Activated naive CD8-positive, alpha-beta T cell treated with anti-CD3 and anti-CD28 coated beads for 36 hours (primary cell): Measurements from ENCODE around the gene MOSMO. TPM values are rescaled to one million over a fixed set of nuclear protein-coding genes. Genes with fewer than 3 reads are reported as not detected.

Experiments used
- DNase-seq: peaks from one replicate; pipeline ENCODE4 v3.0.0; 2021
- H3K27ac Mint-ChIP-seq: one replicate; pipeline ENCODE4 v1.8.0; 2022; ENCODE audit warnings: mild to moderate bottlenecking, moderate library complexity, mixed read lengths
- H3K27me3 Mint-ChIP-seq: one replicate; pipeline ENCODE4 v1.8.0; 2022; ENCODE audit warnings: mild to moderate bottlenecking, mixed read lengths
- H3K36me3 Mint-ChIP-seq: one replicate; pipeline ENCODE4 v1.8.0; 2021; ENCODE audit warnings: mild to moderate bottlenecking, mixed read lengths
- H3K4me1 Mint-ChIP-seq: one replicate; pipeline ENCODE4 v1.8.0; 2021; ENCODE audit warnings: mixed read lengths
- H3K4me3 Mint-ChIP-seq: one replicate; pipeline ENCODE4 v1.8.0; 2022; ENCODE audit warnings: mild to moderate bottlenecking, moderate library complexity, mixed read lengths
- H3K9me3 Mint-ChIP-seq: one replicate; pipeline ENCODE4 v1.8.0; 2022; ENCODE audit warnings: mixed read lengths
- total RNA-seq, 2 experiments: library from RNA; stranded (reverse); gene quantifications; one replicate each; pipeline ENCODE4 v1.2.3, GENCODE V29; 2021

The MOSMO gene
- total RNA-seq, 2 experiments from 2014 or later = 5.6 TPM

GRCh38 chr16:22053921-22054341 lies 46.0 kb downstream of the MOSMO start:
- H3K36me3 Mint-ChIP-seq = peaks cover 11% of the 10 kb centered on the region
- DNase-seq = no peak
- peaks cover 25% of the 10 kb centered on the region for H3K4me1 Mint-ChIP-seq
- H3K9me3 Mint-ChIP-seq = peaks cover 2% of the 10 kb centered on the region
- H3K27ac Mint-ChIP-seq = no peak overlapping the region
- no peaks in the 10 kb centered on the region for H3K27me3 Mint-ChIP-seq
- H3K4me3 Mint-ChIP-seq = no peak overlapping the region

GRCh38 chr16:22054847-22055590 lies 47.1 kb downstream of the MOSMO start:
- no peak overlapping the region for H3K27ac Mint-ChIP-seq
- H3K9me3 Mint-ChIP-seq = peaks cover 2% of the 10 kb centered on the region
- peaks cover 14% of the 10 kb centered on the region for H3K36me3 Mint-ChIP-seq
- no peak overlapping the region for H3K4me3 Mint-ChIP-seq
- peaks cover 33% of the 10 kb centered on the region for H3K4me1 Mint-ChIP-seq
- H3K27me3 Mint-ChIP-seq = no peaks in the 10 kb centered on the region
- no peak for DNase-seq

- peaks cover 14% of the 10 kb centered on the region for H3K36me3 Mint-ChIP-seq
- DNase-seq = no peak
- peaks cover 33% of the 10 kb centered on the region for H3K4me1 Mint-ChIP-seq
- peaks cover 2% of the 10 kb centered on the region for H3K9me3 Mint-ChIP-seq
- no peak overlapping the region for H3K4me3 Mint-ChIP-seq
- H3K27me3 Mint-ChIP-seq = no peaks in the 10 kb centered on the region
- no peak overlapping the region for H3K27ac Mint-ChIP-seq
Observed at GRCh38 chr16:22055881-22056280, 48.0 kb downstream of the MOSMO start.

GRCh38 chr16:22063888-22064467 lies 56.1 kb downstream of the MOSMO start:
- no peak for DNase-seq
- H3K27me3 Mint-ChIP-seq = no peaks in the 10 kb centered on the region
- H3K36me3 Mint-ChIP-seq = peaks cover 32% of the 10 kb centered on the region
- peaks cover 5% of the 10 kb centered on the region for H3K9me3 Mint-ChIP-seq
- H3K27ac Mint-ChIP-seq = no peak overlapping the region
- peaks cover 8% of the 10 kb centered on the region for H3K4me1 Mint-ChIP-seq
- H3K4me3 Mint-ChIP-seq = no peak overlapping the region

GRCh38 chr16:22065252-22065651 lies 57.3 kb downstream of the MOSMO start:
- no peak for DNase-seq
- Mint-ChIP-seq H3K4me3 (no peak overlapping the region), H3K4me1 (no peaks in the 10 kb centered on the region), H3K36me3 (peaks cover 29% of the 10 kb centered on the region), H3K27me3 (no peaks in the 10 kb centered on the region), H3K27ac (no peak overlapping the region), H3K9me3 (peaks cover 5% of the 10 kb centered on the region)

- no peaks in the 10 kb centered on the region for H3K4me1 Mint-ChIP-seq
- H3K27ac Mint-ChIP-seq = no peak overlapping the region
- H3K27me3 Mint-ChIP-seq = no peaks in the 10 kb centered on the region
- no peak overlapping the region for H3K4me3 Mint-ChIP-seq
- H3K36me3 Mint-ChIP-seq = peaks cover 21% of the 10 kb centered on the region
- H3K9me3 Mint-ChIP-seq = peaks cover 5% of the 10 kb centered on the region
- DNase-seq = no peak
Observed at GRCh38 chr16:22070361-22071330, 62.7 kb downstream of the MOSMO start.

- no peaks in the 10 kb centered on the region for H3K27me3 Mint-ChIP-seq
- no peak overlapping the region for H3K27ac Mint-ChIP-seq
- peaks cover 5% of the 10 kb centered on the region for H3K9me3 Mint-ChIP-seq
- no peak overlapping the region for H3K4me3 Mint-ChIP-seq
- peaks cover 14% of the 10 kb centered on the region for H3K36me3 Mint-ChIP-seq
- no peak for DNase-seq
- no peaks in the 10 kb centered on the region for H3K4me1 Mint-ChIP-seq
Observed at GRCh38 chr16:22071331-22071910, 63.5 kb downstream of the MOSMO start.

GRCh38 chr16:22073350-22073749 lies 65.4 kb downstream of the MOSMO start:
- Mint-ChIP-seq H3K4me1 (no peaks in the 10 kb centered on the region), H3K27ac (no peak overlapping the region), H3K27me3 (no peaks in the 10 kb centered on the region), H3K4me3 (no peak overlapping the region), H3K9me3 (no peaks in the 10 kb centered on the region), H3K36me3 (peaks cover 2% of the 10 kb centered on the region)
- no peak for DNase-seq

- Mint-ChIP-seq H3K4me3 (no peak overlapping the region), H3K27ac (no peak overlapping the region), H3K27me3 (no peaks in the 10 kb centered on the region), H3K9me3 (no peaks in the 10 kb centered on the region), H3K4me1 (no peaks in the 10 kb centered on the region), H3K36me3 (no peaks in the 10 kb centered on the region)
- DNase-seq = no peak
Observed at GRCh38 chr16:22075043-22075757, 67.3 kb downstream of the MOSMO start.

GRCh38 chr16:22075776-22076175 lies 67.9 kb downstream of the MOSMO start:
- H3K27ac Mint-ChIP-seq = no peak overlapping the region
- DNase-seq = no peak
- no peak overlapping the region for H3K4me3 Mint-ChIP-seq
- H3K4me1 Mint-ChIP-seq = no peaks in the 10 kb centered on the region
- H3K27me3 Mint-ChIP-seq = no peaks in the 10 kb centered on the region
- no peaks in the 10 kb centered on the region for H3K36me3 Mint-ChIP-seq
- H3K9me3 Mint-ChIP-seq = no peaks in the 10 kb centered on the region

- DNase-seq = peak; percentile 58
- Mint-ChIP-seq H3K27ac (no peak overlapping the region), H3K36me3 (peaks cover 2% of the 10 kb centered on the region)
Observed at GRCh38 chr16:22077700-22078313, 69.9 kb downstream of the MOSMO start.

GRCh38 chr16:22078656-22079055 lies 70.7 kb downstream of the MOSMO start:
- H3K9me3 Mint-ChIP-seq = no peaks in the 10 kb centered on the region
- H3K27ac Mint-ChIP-seq = no peak overlapping the region
- H3K4me1 Mint-ChIP-seq = no peaks in the 10 kb centered on the region
- no peak for DNase-seq
- no peak overlapping the region for H3K4me3 Mint-ChIP-seq
- H3K27me3 Mint-ChIP-seq = no peaks in the 10 kb centered on the region
- peaks cover 2% of the 10 kb centered on the region for H3K36me3 Mint-ChIP-seq

More at GRCh38 chr16:22077700-22078313, 69.9 kb downstream of the MOSMO start:
- Mint-ChIP-seq H3K27me3 (no peaks in the 10 kb centered on the region), H3K4me1 (no peaks in the 10 kb centered on the region), H3K9me3 (no peaks in the 10 kb centered on the region), H3K4me3 (no peak overlapping the region)

- H3K4me1 Mint-ChIP-seq = no peaks in the 10 kb centered on the region
- no peaks in the 10 kb centered on the region for H3K27me3 Mint-ChIP-seq
- no peak overlapping the region for H3K4me3 Mint-ChIP-seq
- no peaks in the 10 kb centered on the region for H3K9me3 Mint-ChIP-seq
- no peak overlapping the region for H3K27ac Mint-ChIP-seq
- no peak for DNase-seq
- peaks cover 2% of the 10 kb centered on the region for H3K36me3 Mint-ChIP-seq
Observed at GRCh38 chr16:22081050-22081449, 73.1 kb downstream of the MOSMO start.

GRCh38 chr16:22086440-22086839 lies 78.5 kb downstream of the MOSMO start:
- no peak overlapping the region for H3K27ac Mint-ChIP-seq
- DNase-seq = no peak
- no peak overlapping the region for H3K4me3 Mint-ChIP-seq
- H3K4me1 Mint-ChIP-seq = no peaks in the 10 kb centered on the region
- peaks cover 3% of the 10 kb centered on the region for H3K36me3 Mint-ChIP-seq
- H3K27me3 Mint-ChIP-seq = no peaks in the 10 kb centered on the region
- no peaks in the 10 kb centered on the region for H3K9me3 Mint-ChIP-seq
